ENCODE measurements around the gene STK32A. TPM values are rescaled to one million over a fixed set of nuclear protein-coding genes. Genes with fewer than 3 reads are reported as not detected.

The STK32A gene
- total RNA-seq, 1 experiment from 2014 or later: 1.2 TPM

- CTCF ChIA-PET: no interaction called here
- no peaks in the 10 kb centered on the region for H3K9me3 ChIP-seq (ENCODE audit: control insufficient read depth in 1 of 2, insufficient read depth in 1 of 2, low read depth in 1 of 2, low read length in 2 of 2)
- no peaks in the 10 kb centered on the region for H3K27me3 ChIP-seq (ENCODE audit: insufficient read depth, low read length)
- H3K79me2 ChIP-seq (ENCODE audit: insufficient read depth, low read length): no peaks in the 10 kb centered on the region
- ATAC-seq (no peak), DNase-seq (ENCODE audit: low read depth, low spot score) (no peak)
- H2AFZ ChIP-seq (ENCODE audit: low read depth, low read length, poor library complexity, severe bottlenecking): no peak overlapping the region
- H3K27ac ChIP-seq (ENCODE audit: low read depth, low read length): no peak overlapping the region
- POLR2A ChIA-PET: no interaction called here
- H3K4me2 ChIP-seq (ENCODE audit: low read length): no peak overlapping the region
- H3K9ac ChIP-seq (ENCODE audit: low read length): no peak overlapping the region
- no peak overlapping the region for H3K4me3 ChIP-seq (replicated peaks in 1 of 2; ENCODE audit: low read depth in 1 of 2, low read length in 2 of 2)
- no peaks in the 10 kb centered on the region for H3K36me3 ChIP-seq (ENCODE audit: control insufficient read depth in 1 of 2, insufficient read depth in 2 of 2, low read length in 2 of 2)
- no TSS peak for BruUV-seq (replicated peaks)
- intact Hi-C loops (cut with micrococcal nuclease): no loop called here
- H4K20me1 ChIP-seq (ENCODE audit: insufficient read depth): no peaks in the 10 kb centered on the region
- no peaks in the 10 kb centered on the region for H3K4me1 ChIP-seq (ENCODE audit: control insufficient read depth in 1 of 2, insufficient read depth in 2 of 2, low read length in 2 of 2)
- RAD21 ChIA-PET (ENCODE audit: low non-redundant PET in 1 of 2, low total read pairs in 2 of 2, uncharacterized antibody in 2 of 2, unreplicated experiment in 2 of 2): no interaction called here
- H3K9me2 ChIP-seq (ENCODE audit: insufficient read depth): no peaks in the 10 kb centered on the region
- TF ChIP-seq EZH2phosphoT487 (IDR thresholded peaks at IDR 0.05; ENCODE audit: borderline replicate concordance): no peak
- no peak for TF ChIP-seq JUND (IDR thresholded peaks at IDR 0.05)
- TF ChIP-seq CBX3 (IDR thresholded peaks at IDR 0.05; ENCODE audit: low read depth): no peak
- no peak for TF ChIP-seq RAD21 (IDR thresholded peaks at IDR 0.05; ENCODE audit: low read depth)
- no peak for TF ChIP-seq MAX (IDR thresholded peaks at IDR 0.05)
- no peak for TF ChIP-seq CEBPB (IDR thresholded peaks at IDR 0.05; ENCODE audit: low read depth)
- TF ChIP-seq ELF1 (IDR thresholded peaks at IDR 0.05; ENCODE audit: borderline replicate concordance, low read depth): no peak
- TF ChIP-seq, protein P1, sequence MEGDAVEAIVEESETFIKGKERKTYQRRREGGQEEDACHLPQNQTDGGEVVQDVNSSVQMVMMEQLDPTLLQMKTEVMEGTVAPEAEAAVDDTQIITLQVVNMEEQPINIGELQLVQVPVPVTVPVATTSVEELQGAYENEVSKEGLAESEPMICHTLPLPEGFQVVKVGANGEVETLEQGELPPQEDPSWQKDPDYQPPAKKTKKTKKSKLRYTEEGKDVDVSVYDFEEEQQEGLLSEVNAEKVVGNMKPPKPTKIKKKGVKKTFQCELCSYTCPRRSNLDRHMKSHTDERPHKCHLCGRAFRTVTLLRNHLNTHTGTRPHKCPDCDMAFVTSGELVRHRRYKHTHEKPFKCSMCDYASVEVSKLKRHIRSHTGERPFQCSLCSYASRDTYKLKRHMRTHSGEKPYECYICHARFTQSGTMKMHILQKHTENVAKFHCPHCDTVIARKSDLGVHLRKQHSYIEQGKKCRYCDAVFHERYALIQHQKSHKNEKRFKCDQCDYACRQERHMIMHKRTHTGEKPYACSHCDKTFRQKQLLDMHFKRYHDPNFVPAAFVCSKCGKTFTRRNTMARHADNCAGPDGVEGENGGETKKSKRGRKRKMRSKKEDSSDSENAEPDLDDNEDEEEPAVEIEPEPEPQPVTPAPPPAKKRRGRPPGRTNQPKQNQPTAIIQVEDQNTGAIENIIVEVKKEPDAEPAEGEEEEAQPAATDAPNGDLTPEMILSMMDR (IDR thresholded peaks at IDR 0.05 in 2 of 3, conservative IDR thresholded peaks at IDR 0.05 in 1 of 3; ENCODE audit: borderline replicate concordance in 1 of 3, insufficient read depth in 1 of 3, low read depth in 2 of 3, low read length in 2 of 3): no peak
- no peak for TF ChIP-seq ZNF274 (IDR thresholded peaks at IDR 0.05; ENCODE audit: low read depth, low read length)
- TF ChIP-seq, protein P2, sequence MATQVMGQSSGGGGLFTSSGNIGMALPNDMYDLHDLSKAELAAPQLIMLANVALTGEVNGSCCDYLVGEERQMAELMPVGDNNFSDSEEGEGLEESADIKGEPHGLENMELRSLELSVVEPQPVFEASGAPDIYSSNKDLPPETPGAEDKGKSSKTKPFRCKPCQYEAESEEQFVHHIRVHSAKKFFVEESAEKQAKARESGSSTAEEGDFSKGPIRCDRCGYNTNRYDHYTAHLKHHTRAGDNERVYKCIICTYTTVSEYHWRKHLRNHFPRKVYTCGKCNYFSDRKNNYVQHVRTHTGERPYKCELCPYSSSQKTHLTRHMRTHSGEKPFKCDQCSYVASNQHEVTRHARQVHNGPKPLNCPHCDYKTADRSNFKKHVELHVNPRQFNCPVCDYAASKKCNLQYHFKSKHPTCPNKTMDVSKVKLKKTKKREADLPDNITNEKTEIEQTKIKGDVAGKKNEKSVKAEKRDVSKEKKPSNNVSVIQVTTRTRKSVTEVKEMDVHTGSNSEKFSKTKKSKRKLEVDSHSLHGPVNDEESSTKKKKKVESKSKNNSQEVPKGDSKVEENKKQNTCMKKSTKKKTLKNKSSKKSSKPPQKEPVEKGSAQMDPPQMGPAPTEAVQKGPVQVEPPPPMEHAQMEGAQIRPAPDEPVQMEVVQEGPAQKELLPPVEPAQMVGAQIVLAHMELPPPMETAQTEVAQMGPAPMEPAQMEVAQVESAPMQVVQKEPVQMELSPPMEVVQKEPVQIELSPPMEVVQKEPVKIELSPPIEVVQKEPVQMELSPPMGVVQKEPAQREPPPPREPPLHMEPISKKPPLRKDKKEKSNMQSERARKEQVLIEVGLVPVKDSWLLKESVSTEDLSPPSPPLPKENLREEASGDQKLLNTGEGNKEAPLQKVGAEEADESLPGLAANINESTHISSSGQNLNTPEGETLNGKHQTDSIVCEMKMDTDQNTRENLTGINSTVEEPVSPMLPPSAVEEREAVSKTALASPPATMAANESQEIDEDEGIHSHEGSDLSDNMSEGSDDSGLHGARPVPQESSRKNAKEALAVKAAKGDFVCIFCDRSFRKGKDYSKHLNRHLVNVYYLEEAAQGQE (IDR thresholded peaks at IDR 0.05; ENCODE audit: low read depth): no peak
- TF ChIP-seq, protein P3, sequence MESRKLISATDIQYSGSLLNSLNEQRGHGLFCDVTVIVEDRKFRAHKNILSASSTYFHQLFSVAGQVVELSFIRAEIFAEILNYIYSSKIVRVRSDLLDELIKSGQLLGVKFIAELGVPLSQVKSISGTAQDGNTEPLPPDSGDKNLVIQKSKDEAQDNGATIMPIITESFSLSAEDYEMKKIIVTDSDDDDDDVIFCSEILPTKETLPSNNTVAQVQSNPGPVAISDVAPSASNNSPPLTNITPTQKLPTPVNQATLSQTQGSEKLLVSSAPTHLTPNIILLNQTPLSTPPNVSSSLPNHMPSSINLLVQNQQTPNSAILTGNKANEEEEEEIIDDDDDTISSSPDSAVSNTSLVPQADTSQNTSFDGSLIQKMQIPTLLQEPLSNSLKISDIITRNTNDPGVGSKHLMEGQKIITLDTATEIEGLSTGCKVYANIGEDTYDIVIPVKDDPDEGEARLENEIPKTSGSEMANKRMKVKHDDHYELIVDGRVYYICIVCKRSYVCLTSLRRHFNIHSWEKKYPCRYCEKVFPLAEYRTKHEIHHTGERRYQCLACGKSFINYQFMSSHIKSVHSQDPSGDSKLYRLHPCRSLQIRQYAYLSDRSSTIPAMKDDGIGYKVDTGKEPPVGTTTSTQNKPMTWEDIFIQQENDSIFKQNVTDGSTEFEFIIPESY (IDR thresholded peaks at IDR 0.05; ENCODE audit: extremely low read depth, insufficient replicate concordance, low read length): no peak
- TF ChIP-seq SIN3A (IDR thresholded peaks at IDR 0.05; ENCODE audit: low read depth): no peak
- TF ChIP-seq SP1 (IDR thresholded peaks at IDR 0.05; ENCODE audit: low read depth): no peak
- no peak for TF ChIP-seq EGR1 (IDR thresholded peaks at IDR 0.05; ENCODE audit: low read depth)
- no peak for TF ChIP-seq EZH2 (IDR thresholded peaks at IDR 0.05)
- TF ChIP-seq SRF (IDR thresholded peaks at IDR 0.05; ENCODE audit: low read depth): no peak
Observed at GRCh38 chr5:147434049-147434448, 199.2 kb downstream of the STK32A start.
